AG04449 (cell line): ENCODE results near the gene TSPAN1.
"Not testable (repeated sequence)": the region's sequence is repeated elsewhere in the genome, so short reads cannot be mapped to it uniquely, and the experiment has no call there.

Source experiments
- CTCF ChIA-PET: fragments of 350-600 bp; formaldehyde crosslinking; extraction: SDS; loops from one replicate; lab custom pipeline; 2021; ENCODE audit warnings: antibody characterized with exemption; lab: Yijun Ruan, JAX
- POLR2A ChIA-PET: fragments of 400-600, 350-600 bp; formaldehyde crosslinking; extraction: SDS; loops from one replicate; lab custom pipeline; 2020; ENCODE audit warnings: antibody characterized with exemption, inconsistent platforms; lab: Yijun Ruan, JAX
- DNase-seq: peaks from one replicate; pipeline ENCODE4 v3.0.0-alpha.2; 2010; ENCODE audit warnings: low read depth, low spot score
- H3K4me3 ChIP-seq: 2 replicates; pipeline ENCODE4 v1.5.1; 2011; ENCODE audit warnings: low read depth, mild to moderate bottlenecking, control low read depth, low read length
- TF ChIP-seq, protein P1 (sequence below): IDR thresholded peaks from one replicate; pipeline ENCODE4 v1.5.1; 2011; ENCODE audit warnings: mild to moderate bottlenecking, moderate library complexity, low read length, control low read depth, inconsistent platforms; ENCODE audit not compliant: insufficient read depth; ENCODE audit errors: missing control alignments

TSPAN1 gene

DNA sequence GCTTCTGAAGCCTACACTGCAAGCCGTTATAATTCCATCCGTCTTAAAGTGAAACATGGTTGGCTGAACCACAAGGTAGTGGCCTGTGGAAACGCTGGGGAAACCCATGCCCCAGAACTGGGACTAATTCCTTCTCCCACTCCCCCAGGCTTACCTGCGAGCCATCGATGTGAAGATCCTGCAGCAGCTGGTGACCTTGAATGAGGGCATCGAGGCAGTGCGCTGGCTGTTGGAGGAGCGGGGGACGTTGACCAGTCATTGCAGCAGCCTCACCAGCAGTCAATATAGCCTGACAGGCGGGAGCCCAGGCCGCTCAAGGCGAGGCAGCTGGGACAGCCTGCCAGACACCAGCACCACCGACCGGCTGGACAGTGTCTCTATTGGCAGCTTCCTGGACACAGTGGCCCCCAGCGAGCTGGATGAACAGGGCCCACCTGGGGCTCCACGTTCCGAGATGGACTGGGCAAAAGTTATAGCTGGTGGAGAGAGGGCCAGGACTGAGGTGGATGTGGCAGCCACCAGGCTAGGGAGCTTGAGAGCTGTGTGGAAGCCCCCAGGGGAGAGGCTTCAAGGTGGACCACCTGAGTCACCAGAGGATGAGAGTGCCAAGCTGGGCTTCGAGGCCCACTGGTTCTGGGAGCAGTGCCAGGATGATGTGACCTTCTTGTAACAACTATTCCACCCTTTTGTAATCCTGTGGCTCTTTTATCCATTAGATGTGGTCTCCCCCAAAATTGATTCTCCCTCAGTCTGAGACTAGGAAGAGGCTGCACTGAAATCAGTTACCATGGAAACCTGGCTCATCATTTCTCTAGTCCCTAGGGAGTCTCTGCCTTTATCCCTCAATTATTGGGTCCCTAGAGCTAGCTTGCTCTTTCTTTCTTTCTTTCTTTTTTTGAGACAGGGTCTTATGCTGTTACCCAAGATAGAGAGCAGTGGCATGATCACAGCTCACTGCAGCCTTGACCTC, 44.9 kb downstream of the TSPAN1 start:
- ChIA-PET POLR2A (interaction anchor here (0.6 kb wide), 1 partner anchor 14 kb away, joined by 3 read pairs; no protein-coding TSS in a partner anchor), CTCF (interaction anchor here (0.7 to 6.2 kb wide), 7 partner anchors 8 to 38 kb away, joined by 3 to 72 read pairs (median 4); no protein-coding TSS in a partner anchor)
- no peak overlapping the region for H3K4me3 ChIP-seq
- no peak for DNase-seq
- TF ChIP-seq, protein P1, sequence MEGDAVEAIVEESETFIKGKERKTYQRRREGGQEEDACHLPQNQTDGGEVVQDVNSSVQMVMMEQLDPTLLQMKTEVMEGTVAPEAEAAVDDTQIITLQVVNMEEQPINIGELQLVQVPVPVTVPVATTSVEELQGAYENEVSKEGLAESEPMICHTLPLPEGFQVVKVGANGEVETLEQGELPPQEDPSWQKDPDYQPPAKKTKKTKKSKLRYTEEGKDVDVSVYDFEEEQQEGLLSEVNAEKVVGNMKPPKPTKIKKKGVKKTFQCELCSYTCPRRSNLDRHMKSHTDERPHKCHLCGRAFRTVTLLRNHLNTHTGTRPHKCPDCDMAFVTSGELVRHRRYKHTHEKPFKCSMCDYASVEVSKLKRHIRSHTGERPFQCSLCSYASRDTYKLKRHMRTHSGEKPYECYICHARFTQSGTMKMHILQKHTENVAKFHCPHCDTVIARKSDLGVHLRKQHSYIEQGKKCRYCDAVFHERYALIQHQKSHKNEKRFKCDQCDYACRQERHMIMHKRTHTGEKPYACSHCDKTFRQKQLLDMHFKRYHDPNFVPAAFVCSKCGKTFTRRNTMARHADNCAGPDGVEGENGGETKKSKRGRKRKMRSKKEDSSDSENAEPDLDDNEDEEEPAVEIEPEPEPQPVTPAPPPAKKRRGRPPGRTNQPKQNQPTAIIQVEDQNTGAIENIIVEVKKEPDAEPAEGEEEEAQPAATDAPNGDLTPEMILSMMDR, result no peak

DNA sequence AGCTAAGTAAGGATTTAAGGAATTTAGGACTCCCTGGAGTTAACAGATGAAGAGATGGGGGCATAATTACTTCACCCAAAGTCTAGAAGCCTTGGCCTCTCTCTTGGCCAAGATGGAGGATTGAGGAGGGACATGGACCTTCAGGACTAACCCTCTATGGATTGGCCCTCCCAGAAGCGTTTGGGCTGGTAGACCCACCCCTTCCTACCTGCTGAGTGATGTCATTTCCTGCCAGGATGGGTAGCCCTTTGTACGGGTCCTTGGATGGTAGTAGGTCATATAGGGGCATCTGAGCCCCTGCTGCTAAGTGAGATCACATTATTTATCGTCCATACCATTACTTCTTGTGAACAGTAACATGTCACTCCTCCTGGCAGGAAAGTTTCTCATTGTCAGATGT, 45.9 kb downstream of the TSPAN1 start:
- TF ChIP-seq, protein P1, result no peak
- ChIA-PET POLR2A (no interaction called here), CTCF (interaction anchor here (0.9 to 7.4 kb wide), 8 partner anchors 9 to 182 kb away, joined by 3 to 218 read pairs (median 32); partner anchors contain the start of genes LURAP1, POMGNT1 and RAD54L)
- no peak overlapping the region for H3K4me3 ChIP-seq
- DNase-seq, result no peak

DNA sequence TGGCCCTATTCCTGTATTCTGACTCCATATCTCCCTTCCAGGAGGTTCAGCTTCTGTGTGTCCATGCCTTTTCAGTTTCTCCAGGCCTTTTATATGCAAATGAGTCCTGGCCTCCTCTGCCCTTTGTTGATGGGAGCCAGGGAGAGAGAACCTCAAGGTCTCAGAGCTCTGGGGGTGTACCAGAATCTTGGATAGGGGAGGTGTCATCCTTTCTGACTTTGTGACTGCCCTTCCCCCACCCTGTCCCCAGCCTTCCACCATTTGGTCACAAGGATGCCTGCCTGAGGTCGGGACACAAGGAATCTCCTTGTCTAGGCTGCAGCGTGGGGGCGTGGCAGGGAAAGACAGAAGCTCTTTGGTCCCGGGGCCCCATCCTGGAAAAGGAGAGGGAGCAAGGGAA, 46.9 kb downstream of the TSPAN1 start:
- TF ChIP-seq, protein P1, result no peak
- no peak overlapping the region for H3K4me3 ChIP-seq
- CTCF ChIA-PET, result interaction anchor here (0.9 to 7.4 kb wide), 6 partner anchors 10 to 183 kb away, joined by 3 to 218 read pairs (median 86); partner anchors contain the start of genes LURAP1, POMGNT1 and RAD54L
- no peak for DNase-seq
- POLR2A ChIA-PET, result no interaction called here

DNA sequence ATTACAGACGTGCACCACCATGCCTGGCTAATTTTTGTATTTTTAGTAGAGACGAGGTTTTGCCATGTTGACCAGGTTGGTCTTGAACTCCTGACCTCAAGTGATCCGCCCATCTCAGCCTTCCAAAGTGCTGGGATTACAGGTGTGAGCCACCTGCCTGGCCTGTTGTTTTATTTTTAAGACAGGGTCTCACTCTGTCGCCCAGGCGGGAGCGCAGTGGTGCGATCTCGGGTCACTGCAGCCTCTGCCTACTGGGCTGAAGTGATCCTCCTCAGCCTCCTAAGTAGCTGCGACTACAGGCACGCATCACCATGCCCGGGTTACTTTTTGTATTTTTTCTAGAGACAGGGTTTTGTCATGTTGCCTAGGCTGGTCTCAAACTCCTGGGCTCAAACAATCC, 48.2 kb downstream of the TSPAN1 start:
- DNase-seq, H3K4me3 ChIP-seq: not testable (repeated sequence)
- POLR2A ChIA-PET, result interaction anchor here (1.2 to 1.5 kb wide), 2 partner anchors 91 to 187 kb away, joined by 3 read pairs; partner anchors contain the start of gene PIK3R3
- CTCF ChIA-PET, result interaction anchor here (0.6 to 7.4 kb wide), 32 partner anchors 10 to 654 kb away, joined by 3 to 218 read pairs (median 5); partner anchors contain the start of genes LURAP1, NSUN4, PIK3R3 and POMGNT1

DNA sequence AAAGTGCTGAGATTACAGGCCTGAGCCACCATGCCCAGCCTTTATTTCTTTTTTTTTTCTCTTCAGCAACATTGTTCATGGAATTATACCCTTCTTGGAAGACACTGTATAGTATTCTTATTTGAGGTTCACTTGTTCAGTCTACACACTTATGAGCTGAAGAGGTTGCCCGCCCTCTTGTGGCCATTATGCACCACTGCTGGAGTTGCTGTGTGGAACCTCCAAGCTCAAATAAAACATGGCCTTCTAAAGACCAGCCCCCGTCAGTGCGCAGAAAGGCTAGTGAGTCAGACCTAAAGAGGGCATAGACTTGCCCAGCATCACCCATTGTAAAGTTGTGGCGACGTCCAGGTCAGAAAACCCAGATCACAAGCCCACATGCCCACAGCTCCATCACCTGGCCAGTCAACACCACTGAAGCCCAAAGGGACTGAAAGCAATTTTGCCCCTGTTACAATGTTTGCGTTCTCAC, 48.6 kb downstream of the TSPAN1 start:
- H3K4me3 ChIP-seq, result no peak overlapping the region
- TF ChIP-seq, protein P1, result peak; percentile 87
- POLR2A ChIA-PET, result interaction anchor here (1.2 to 1.5 kb wide), 2 partner anchors 91 to 187 kb away, joined by 3 read pairs; partner anchors contain the start of gene PIK3R3
- CTCF ChIA-PET, result interaction anchor here (0.6 to 7.4 kb wide), 42 partner anchors 10 to 655 kb away, joined by 3 to 218 read pairs (median 4); partner anchors contain the start of genes LURAP1, NSUN4, PIK3R3 and POMGNT1
- peak; percentile 69 for DNase-seq

DNA sequence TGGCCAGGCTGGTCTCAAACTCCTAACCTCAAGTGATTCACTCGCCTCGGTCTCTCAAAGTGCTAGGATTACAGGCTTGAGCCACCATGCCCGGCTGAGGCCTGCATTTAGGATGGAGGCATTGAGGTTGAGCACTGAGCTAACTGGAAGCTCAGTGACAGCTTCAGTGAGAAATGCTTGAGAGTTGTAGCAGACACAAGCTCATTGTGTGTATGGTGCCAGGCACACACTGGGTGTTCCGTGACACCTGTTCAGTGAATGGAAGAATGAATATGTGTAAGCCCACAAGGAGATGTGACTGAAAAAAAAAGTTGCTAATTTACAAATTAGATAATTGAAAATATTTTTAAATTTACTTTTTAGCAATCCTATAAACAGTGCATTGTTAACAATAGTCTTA, 50.1 kb downstream of the TSPAN1 start:
- no peak overlapping the region for H3K4me3 ChIP-seq
- no peak for DNase-seq
- ChIA-PET CTCF (interaction anchor here (0.7 to 7.4 kb wide), 15 partner anchors 8 to 582 kb away, joined by 3 to 218 read pairs (median 9); partner anchors contain the start of genes LURAP1, NSUN4, POMGNT1 and RAD54L), POLR2A (no interaction called here)
- TF ChIP-seq, protein P1, result no peak

DNA sequence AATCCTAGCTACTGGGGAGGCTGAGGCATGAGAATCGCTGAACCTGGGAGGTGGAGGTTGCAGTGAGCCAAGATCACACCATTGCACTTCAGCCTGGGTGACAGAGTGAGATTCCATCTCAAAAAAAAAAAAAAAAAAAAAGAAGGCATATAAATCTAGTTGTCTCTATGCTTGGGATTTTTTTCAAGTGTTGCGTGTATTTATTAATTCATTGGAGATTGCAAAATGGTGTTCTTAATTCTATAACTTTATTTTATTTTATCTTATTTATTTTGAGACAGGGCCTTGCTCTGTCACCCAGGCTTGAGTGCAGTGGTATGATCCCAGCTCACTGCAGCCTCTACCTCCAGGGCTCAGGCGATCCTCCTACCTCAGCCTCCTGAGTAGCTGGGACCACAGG, 56.3 kb downstream of the TSPAN1 start:
- POLR2A ChIA-PET, H3K4me3 ChIP-seq, DNase-seq: not testable (repeated sequence)
- CTCF ChIA-PET, result interaction anchor here (0.7 to 4.6 kb wide), 4 partner anchors 7 to 16 kb away, joined by 3 to 63 read pairs (median 4); no protein-coding TSS in a partner anchor
